ENCODE results near the gene APC. TPM values are rescaled to one million over a fixed set of nuclear protein-coding genes. Genes with fewer than 3 reads are reported as not detected.

Gene APC
- total RNA-seq (2014; rRNA removed; shearing (Covaris generic)) = 23.1 and 26.0 TPM in 2 replicates

DNA sequence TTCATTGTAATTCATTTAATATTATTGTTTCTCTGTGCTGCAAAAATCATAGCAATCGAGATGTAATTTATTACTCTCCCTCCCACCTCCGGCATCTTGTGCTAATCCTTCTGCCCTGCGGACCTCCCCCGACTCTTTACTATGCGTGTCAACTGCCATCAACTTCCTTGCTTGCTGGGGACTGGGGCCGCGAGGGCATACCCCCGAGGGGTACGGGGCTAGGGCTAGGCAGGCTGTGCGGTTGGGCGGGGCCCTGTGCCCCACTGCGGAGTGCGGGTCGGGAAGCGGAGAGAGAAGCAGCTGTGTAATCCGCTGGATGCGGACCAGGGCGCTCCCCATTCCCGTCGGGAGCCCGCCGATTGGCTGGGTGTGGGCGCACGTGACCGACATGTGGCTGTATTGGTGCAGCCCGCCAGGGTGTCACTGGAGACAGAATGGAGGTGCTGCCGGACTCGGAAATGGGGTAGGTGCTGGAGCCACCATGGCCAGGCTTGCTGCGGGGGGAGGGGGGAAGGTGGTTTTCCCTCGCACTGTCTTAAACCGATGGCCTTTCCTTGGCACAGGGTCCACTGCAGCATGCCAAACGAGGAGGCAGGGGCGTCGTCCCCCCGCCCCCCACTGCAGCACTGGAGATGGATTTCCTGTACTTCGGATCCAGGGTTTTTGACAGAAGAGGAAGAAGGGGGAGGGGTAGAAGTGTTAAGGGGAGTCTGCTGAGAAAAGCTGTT, at the start of gene APC:
Gene APC, plus strand, starts transcription at position 423 of the 728 bp plus-strand sequence. CDS start 17,006 bp downstream, outside the sequence.
- peak; percentile 80 for DNase-seq (ENCODE audit: low spot score)

DNA sequence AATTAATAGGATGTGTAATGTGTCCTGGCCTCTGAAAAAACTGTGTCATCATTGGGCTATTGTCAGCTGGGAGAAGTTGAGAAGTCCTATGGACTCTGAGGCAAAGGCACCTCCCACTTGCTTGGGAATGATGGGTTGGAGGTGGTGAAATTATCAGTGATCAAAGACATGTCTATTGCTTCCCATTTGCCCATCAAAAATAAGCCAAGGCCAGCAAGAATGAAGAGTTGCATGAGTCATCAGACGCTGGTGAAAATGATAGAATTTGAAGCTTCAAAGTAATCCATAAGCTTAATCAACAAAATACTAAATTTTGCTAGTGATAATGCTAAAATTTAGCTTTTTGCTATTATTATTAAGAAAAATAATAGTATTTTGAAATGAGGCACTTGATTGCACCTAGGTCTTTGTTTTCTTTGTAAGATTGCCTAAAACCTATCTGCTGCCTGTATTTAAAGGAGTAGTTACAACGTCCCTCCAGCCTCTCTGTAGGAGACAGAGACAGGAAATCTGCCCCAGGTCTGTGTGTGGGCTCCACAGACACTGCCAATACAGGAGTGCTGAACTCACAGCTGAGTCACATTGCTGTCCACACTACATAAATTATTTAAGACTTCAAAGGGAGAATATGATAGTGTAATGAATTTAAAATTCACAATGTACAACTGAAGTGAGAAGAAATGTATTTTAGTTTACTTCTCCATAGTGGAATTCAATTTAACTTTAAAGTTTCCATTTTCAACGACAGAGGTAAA, 48.4 kb upstream of the APC start:
- DNase-seq (ENCODE audit: low spot score) = no peak

DNA sequence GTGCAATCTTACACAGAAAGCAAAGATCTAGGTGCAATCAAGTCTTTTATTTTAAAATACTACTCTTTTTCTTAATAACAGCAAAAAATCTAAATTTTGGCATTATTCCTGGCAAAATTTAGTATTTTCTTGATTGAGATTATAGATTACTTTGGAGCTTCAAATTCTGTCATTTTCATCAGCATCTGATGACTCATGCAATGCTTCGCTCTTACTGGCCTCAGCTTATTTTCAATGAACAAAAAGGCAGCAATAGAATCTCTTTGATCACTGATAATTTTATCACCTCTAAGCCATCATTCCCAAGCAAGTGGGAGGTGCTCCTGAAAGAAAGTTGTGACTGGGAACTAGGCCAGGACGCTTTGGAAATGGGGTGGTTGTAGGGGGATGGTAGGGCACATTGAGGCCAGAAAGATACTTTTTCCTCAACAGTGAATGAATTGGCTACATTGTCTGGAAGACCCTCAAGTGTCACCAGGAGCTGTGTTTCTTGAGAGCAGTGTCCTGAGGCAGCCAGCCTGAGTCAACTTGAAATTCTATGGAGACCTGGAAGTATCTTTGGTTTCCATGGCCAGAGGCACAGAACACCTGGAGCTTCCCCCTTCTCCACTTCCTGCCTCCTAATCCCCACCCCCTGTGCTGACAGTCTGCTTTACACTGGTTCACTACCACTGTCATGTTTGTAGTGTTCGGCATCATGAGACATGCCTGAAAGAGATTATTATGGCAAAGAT, 46.9 kb upstream of the APC start:
- DNase-seq (ENCODE audit: low spot score) = no peak

DNA sequence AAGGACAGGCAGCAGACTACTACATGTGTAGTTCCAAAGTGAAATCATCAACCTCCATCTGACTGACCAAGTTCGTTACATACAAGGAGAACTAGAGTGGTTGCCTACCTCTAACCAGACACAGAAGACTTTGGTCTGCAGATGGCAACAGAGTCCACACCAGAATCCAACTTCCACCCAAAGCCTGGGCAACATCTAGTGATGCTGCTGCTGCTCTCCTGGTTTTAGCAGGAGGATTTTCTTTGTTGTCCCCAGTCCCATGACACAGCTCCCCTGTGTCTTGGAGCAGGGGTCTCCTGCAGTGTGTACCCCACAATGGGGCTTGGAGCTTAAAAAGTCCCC, 46.4 kb upstream of the APC start:
- no peak for DNase-seq (ENCODE audit: low spot score)

DNA sequence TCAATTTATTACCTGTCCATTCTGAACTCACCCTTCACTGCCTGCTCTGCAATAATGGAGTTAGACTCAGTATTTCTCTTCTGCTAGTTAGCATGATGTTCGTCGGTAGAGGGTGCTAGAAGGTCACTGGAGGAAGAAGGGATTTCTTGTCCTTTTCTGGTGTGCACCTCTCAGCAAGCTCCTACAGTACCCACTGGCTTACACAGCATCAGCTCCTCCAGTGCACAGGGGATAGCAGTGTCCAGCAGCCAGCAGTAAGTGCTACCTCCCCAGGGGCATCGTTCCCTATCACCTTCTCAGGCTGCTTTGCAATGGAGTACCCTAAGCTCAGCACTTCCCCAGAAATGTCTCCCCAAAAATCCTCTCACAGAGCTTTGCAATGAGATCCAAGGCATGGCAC, 45.9 kb upstream of the APC start:
- DNase-seq (ENCODE audit: low spot score) = peak; percentile 71

DNA sequence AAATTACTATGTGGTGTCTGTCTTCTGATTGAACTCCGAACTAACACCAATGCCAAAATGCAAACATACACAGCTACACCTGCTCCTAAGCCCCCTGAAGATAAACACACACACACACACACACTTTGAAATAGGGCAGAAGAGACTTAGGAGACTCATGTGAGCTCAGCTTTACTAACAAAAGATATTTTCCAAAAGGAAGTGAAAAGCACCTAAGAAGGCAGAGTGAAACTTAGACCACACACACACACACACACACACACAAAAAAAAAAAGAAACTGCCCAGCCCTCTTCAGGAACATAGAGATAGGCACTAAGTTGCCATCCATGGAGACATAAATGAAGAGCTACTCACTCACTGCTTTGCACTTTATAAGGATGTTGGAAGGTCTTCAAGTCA, 45.2 kb upstream of the APC start:
- DNase-seq (ENCODE audit: low spot score) = no peak

DNA sequence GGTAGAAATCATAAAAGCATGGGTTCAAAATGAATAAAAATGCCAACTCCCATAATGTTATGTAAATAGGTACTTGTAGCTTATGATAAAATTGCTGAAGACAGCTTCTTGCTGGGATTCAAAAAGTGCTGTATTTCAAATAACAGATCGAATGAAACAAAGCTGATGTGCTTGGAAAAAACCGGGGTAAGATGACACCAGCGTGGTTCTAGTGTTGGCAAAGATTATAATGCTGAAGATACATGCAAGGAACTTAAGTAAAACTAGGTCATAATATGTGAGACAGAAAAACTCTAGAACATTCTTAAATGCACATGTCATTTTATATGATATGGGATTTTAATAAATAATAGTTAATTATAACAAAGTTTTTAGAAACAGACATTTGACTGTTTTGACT, 44.4 kb upstream of the APC start:
- no peak for DNase-seq (ENCODE audit: low spot score)

DNA sequence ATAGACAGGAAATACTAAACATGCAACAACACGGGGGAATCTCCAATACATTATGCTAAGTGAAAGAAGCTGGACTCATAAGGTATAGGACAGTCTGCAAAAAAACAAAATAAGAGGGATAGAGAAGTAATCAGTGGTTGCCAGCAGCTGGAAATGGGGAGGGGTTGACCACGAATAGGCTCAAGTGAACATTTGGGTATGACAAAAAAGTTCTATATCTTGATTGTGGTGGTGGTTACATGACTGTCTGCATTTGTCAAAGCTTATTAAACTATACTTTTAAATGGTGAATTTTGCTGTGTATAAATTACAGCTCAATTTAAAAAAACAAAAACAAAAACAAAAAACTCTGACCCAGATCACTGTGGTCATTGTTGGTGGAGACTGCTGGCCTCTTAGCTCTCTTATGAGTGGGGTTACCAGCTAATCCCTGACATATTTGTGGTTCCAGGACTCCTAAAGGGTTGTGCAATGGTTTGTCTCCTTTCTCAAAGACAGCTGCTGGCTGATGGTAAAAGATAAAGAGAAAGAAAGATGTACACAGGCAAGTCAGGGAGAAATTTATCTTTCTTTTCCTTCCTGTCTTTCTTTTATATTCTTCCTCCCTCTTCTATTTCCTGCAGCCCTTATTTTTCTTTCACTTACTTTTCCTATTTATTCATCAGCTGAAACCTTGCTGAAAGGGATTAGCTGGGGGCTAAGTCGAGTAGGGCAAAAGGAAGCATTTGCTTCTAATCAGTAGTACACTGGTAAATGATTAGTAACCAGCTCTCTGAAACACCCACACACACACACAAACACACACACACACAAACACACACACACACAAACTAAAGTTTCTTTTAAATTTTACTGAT, 42.6 kb upstream of the APC start:
- peak; percentile 14 for DNase-seq (ENCODE audit: low spot score)

DNA sequence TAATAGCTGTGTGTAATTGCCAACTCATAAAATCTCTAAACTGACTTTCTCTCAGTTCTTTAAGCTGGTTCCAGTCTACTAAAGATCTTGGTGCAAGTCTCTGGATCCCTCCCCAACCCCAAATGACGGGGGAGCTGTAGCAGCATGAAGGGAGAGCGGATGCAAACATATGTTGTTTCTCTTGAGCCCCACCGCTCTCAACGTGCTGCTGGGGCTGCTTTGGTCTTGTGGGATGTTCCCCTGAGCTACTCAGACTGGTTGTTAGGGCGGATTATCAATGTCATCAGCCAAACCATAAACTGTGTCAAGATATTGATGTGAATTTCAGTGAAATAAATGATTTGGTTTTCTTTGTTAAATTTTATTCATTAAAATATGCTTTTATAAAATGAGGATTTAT, 40.9 kb upstream of the APC start:
- DNase-seq (ENCODE audit: low spot score) = no peak

DNA sequence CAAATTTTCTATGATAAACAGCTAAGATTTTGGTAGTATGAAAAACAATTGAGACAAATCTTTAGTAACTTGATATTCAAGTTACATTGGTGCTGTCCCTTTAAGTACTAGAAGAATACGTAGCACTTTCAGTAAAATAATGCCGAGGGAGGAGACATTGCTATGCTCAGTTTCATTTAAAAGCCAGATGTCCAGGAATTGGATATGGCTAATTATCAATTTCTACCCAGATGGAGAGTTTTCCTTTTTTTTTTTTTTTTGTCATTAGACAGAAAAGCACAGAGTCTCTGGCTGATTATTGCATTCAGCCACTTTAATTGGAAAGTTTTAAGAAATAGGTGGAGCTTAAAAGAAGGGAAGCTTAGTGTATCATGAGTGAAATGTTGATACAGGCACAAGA, 40.4 kb upstream of the APC start:
- DNase-seq (ENCODE audit: low spot score) = no peak

DNA sequence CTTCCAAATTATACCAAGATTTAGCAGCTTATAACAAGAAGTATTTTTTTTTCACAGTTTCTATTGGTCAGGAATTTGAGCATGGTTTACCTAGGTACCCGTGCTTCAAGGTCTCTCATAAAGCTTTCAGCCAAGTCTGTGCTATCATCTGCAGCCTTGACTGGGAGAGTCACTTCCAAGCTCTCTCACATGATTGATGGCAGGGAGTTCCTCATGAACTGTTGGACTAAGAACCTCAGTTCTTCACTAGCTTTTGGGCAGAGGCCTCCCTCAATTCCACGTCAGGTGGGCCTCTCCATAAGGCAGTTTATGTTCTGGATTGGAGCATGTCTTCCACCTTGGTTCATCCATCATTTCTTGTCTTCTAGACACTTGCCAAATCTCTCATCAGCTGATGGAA, 39.9 kb upstream of the APC start:
- no peak for DNase-seq (ENCODE audit: low spot score)

DNA sequence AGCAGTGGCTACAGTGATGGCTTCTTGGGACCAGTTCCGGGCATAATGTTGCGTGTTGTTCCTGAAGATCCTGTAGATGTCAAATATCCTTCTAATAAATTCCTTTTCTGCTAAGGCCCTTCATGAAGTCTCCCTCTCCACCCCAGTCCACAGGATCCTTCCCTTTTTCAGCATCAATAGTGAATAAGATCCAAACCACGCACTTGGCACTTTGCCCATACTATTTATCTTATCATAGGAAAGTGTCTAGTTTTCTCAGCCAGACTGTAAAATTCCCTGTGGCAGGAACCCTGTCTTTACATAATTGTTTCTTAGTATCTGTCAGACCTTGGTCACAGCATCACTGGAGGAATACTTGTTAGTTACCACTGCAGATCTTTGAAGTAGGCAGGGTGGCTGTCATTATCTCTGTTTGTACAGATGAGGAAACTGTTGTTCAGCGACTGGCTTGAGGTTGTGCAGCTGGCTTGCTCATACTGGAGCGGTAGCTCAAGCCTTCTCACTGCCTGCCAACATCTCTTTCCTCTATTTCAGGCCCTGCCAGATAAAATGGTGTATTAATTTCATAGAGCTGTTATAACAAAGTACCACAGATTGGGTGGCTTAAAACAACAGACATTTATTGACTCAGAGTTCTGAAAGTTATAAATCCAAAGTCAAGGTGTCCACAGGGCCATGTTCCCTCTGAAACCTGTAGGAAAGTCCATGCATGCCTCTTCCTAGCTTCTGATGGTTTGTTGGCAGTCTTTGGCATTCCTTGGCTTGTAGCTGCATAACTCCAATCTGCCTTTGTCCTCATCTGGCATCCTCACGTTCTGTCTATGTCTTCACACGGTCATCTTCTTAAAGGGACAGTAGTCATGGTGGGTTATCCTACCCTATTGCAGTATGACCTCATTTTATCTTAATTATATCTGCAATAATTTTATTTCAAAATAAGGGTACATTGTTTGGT, 33.5 kb upstream of the APC start:
- no peak for DNase-seq (ENCODE audit: low spot score)

DNA sequence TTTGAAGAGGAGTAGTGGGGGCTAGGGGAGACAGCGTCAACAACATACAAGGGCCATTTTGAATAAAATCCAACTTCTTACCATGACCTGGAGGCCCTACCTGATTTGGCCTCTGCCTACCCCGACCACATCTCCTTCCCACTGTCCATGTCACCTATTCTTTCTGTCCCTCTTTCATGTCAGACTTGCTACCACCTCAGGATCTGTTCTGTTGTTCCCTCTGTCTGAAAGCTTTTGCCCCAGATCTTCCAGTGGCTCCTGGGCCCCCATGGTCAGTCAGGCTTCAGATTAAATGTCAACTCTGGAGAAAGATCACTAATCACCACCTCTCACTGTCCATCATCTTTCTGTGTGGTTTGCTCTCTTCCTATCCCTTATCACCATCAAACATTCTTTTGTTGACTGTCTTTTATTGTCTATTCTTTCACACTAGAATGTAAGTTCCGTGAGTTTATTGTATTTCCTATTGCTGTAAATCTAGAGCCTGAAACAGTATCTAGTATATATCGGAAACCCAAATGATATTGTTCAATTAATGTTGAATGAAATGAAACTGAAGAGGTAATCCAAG, 31.2 kb upstream of the APC start:
- no peak for DNase-seq (ENCODE audit: low spot score)

DNA sequence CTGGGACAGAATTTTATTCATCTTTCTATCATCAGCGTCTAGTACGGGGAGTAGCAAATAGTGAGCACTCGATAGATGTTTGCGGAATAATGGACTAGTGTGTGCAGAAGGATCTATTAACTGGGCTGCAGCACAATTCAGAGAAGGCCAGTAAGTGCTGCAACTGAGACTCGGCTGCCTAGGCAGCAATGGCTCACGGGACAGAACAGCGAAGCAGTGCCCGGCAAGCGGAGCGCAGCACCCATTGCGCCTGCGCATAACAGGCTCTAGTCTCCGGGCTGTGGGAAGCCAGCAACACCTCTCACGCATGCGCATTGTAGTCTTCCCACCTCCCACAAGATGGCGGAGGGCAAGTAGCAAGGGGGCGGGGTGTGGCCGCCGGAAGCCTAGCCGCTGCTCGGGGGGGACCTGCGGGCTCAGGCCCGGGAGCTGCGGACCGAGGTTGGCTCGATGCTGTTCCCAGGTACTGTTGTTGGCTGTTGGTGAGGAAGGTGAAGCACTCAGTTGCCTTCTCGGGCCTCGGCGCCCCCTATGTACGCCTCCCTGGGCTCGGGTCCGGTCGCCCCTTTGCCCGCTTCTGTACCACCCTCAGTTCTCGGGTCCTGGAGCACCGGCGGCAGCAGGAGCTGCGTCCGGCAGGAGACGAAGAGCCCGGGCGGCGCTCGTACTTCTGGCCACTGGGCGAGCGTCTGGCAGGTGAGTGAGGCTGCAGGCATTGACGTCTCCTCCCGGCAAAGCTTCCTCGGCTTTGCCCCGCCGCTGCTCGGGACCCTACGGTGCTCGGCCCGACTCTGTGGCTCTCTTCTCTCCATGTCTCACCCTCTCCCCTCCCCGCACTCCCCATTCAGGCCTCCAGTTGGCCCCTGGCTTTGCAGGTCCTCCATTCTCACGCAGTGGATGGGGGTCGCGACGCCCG, 30.2 kb upstream of the APC start:
- DNase-seq (ENCODE audit: low spot score) = peak; percentile 99

DNA sequence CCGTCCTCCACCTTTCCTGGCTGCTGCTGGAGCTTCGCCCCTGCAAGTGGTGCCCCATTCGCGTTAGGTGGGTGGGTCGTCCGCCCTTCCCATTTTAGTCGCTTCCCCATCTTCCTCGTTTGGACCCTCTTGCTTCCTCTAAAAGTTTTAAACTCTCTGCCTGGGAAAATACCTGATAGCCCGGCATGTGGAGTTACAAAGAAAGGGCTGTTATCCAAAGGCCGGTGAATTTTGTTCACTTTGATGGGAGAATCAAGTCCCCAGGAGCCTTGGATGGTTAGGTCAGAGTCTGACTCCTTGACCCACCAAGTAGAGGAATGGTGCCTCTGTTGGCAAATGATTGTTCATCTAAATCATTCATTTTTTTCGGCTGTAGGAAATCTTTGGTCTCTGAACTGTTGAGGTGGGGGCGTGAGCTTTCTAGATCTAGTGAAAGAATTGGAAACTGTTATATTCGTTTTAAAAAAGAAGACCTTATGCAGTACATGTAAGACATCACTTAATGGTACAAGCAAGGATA, 29.5 kb upstream of the APC start:
- DNase-seq (ENCODE audit: low spot score) = peak; percentile 27

DNA sequence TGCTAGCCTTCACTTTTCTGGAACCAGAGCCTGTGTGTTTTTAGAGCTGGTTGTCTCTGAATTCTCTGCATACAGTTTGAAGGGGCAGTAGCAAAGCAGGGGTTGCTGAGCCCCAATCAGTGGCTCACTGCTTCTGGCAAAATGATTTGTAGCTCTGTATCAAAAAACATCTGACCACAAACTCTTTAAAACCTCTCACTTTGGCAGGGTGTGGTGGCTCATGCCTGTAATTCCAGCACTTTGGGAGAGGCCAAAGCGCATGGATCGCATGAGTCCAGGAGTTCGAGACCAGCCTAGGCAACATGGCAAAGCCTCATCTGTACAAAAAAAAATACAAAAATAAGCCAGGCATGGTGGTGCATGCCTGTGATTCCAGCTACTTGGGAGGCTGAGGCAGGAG, 28.3 kb upstream of the APC start:
- DNase-seq (ENCODE audit: low spot score) = no peak

DNA sequence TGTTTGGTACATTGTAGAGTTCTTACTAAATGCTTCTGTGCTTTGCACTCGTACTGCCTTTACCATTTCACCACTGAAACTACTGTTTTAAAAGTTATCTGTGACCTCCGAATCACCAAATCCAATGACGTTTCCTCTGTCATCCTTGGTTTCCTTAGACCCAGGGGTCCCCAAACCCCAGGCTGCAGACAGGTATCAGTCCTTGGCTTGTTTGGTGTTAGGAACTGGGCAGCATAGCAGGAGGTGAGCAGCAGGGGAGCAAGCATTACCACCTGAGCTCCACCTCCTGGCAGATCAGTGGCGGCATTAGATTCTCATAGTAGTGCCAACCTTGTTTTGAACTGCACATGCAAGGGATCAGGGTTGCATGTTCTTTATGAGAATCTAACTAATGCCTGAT, 26.8 kb upstream of the APC start:
- peak; percentile 28 for DNase-seq (ENCODE audit: low spot score)

DNA sequence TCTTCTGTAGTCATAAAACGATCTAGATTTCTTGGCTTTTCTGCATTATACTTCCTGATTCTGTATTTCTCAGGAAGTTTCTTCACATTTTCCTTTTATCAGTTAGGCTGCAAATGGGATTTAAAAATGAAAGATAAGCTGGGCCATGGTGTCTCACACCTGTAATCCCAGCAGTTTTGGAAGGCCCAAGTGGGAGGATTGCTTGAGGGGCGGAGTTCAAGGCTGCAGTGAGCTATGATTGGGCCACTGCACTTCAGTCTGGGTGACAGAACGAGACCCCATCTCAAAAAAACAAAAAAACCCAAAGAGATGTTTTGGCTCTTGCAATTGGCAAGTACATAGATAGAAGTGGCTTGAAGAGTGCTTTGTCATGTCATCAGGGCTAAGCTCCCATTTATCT, 26.2 kb upstream of the APC start:
- no peak for DNase-seq (ENCODE audit: low spot score)

DNA sequence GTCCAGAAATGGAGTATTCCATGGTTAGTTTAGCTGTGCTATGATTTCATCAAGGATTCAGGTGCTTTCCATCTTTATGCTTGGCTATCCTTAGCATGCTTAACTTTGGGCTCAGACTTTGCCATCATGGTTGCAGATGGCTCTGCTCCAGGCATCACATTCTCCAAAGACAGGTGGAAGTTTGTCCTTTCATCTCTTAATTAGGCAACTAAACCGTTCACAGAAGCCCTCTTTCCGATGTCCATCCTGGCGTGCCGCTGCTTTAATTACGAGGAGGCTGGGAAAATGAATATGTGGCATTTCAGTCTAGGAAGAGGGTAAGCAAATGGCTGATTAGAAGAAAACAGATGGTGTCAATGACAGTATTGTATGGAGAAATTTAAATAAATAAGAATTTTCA, 24.5 kb upstream of the APC start:
- DNase-seq (ENCODE audit: low spot score) = no peak
